HUES64 (cell line): ENCODE results near the gene PASK.

Experiments
- H3K27ac ChIP-seq: 2 replicates; pipeline ENCODE4 v1.7.0; 2013; ENCODE audit warnings: low read depth, low read length, inconsistent platforms
- H3K27me3 ChIP-seq: 2 replicates; pipeline ENCODE4 v1.6.1; 2013; ENCODE audit warnings: mild to moderate bottlenecking, low read length; ENCODE audit not compliant: insufficient read depth
- H3K36me3 ChIP-seq: 2 replicates; pipeline ENCODE4 v1.6.1; 2013; ENCODE audit warnings: mild to moderate bottlenecking, low read length; ENCODE audit not compliant: insufficient read depth
- H3K4me1 ChIP-seq: 2 replicates; pipeline ENCODE4 v1.6.1; 2013; ENCODE audit warnings: mild to moderate bottlenecking, low read length, moderate library complexity; ENCODE audit not compliant: insufficient read depth
- H3K4me3 ChIP-seq: 2 replicates; pipeline ENCODE4 v1.5.1; 2013; ENCODE audit warnings: mild to moderate bottlenecking, low read length, moderate library complexity
- H3K9ac ChIP-seq: 2 replicates; pipeline ENCODE4 v1.6.1; 2013; ENCODE audit warnings: mild to moderate bottlenecking, low read depth, low read length
- H3K9me3 ChIP-seq: 2 replicates; pipeline ENCODE4 v1.6.1; 2013; ENCODE audit warnings: low read depth, low read length; ENCODE audit not compliant: insufficient read depth
- WGBS: fragments of 150-250, 120-280 bp; methylation state at CpG from one replicate; pipeline ENCODE4 v1.1.7; 2013; ENCODE audit warnings: missing lambda C conversion rate; 5-methylcytosine and 5-hydroxymethylcytosine counted together

The PASK gene

GRCh38 chr2:241146286-241146685, 3.0 kb downstream of the PASK start:
- no peak overlapping the region for H3K4me3 ChIP-seq
- no peak overlapping the region for H3K9ac ChIP-seq
- 78% methylated on average over 3 of the region's 4 CpGs for WGBS
- H3K9me3 ChIP-seq, result no peaks in the 10 kb centered on the region
- peaks cover 10% of the 10 kb centered on the region; the same call in 1 of the 2 replicates for H3K4me1 ChIP-seq
- H3K36me3 ChIP-seq, result peaks cover 8% of the 10 kb centered on the region
- peaks cover 8% of the 10 kb centered on the region; the same call in 1 of the 2 replicates for H3K27me3 ChIP-seq
- no peak overlapping the region for H3K27ac ChIP-seq

GRCh38 chr2:241142593-241142992, 6.7 kb downstream of the PASK start:
- H3K9me3 ChIP-seq, result no peaks in the 10 kb centered on the region
- H3K4me1 ChIP-seq, result no peaks in the 10 kb centered on the region
- no peak overlapping the region for H3K27ac ChIP-seq
- H3K4me3 ChIP-seq, result no peak overlapping the region
- peaks cover 34% of the 10 kb centered on the region for H3K36me3 ChIP-seq
- no peak overlapping the region for H3K9ac ChIP-seq
- no peaks in the 10 kb centered on the region for H3K27me3 ChIP-seq
- WGBS, result 93% methylated on average over 9 of the region's 9 CpGs

- Histone ChIP-seq H3K4me3 (no peak overlapping the region), H3K9me3 (no peaks in the 10 kb centered on the region), H3K27ac (no peak overlapping the region), H3K27me3 (no peaks in the 10 kb centered on the region), H3K4me1 (no peaks in the 10 kb centered on the region), H3K36me3 (peaks cover 37% of the 10 kb centered on the region), H3K9ac (no peak overlapping the region)
- WGBS, result 96% methylated on average over 6 of the region's 6 CpGs
These were observed 7.2 kb downstream of the PASK start for GRCh38 chr2:241142063-241142462.

- WGBS, result 94% methylated on average over 14 of the region's 14 CpGs
- Histone ChIP-seq H3K27ac (no peak overlapping the region), H3K4me3 (no peak overlapping the region), H3K9me3 (no peaks in the 10 kb centered on the region), H3K4me1 (no peaks in the 10 kb centered on the region), H3K27me3 (no peaks in the 10 kb centered on the region), H3K9ac (no peak overlapping the region), H3K36me3 (peaks cover 45% of the 10 kb centered on the region)
These were observed 8.0 kb downstream of the PASK start for GRCh38 chr2:241141214-241141770.

GRCh38 chr2:241140445-241140840, 8.8 kb downstream of the PASK start:
- Histone ChIP-seq H3K4me3 (no peak overlapping the region), H3K27me3 (no peaks in the 10 kb centered on the region), H3K36me3 (peaks cover 52% of the 10 kb centered on the region), H3K9me3 (no peaks in the 10 kb centered on the region), H3K27ac (no peak overlapping the region), H3K9ac (no peak overlapping the region), H3K4me1 (no peaks in the 10 kb centered on the region)
- 95% methylated on average over 10 of the region's 10 CpGs for WGBS

- no peaks in the 10 kb centered on the region for H3K27me3 ChIP-seq
- H3K9ac ChIP-seq, result no peak overlapping the region
- no peak overlapping the region for H3K4me3 ChIP-seq
- H3K9me3 ChIP-seq, result no peaks in the 10 kb centered on the region
- no peak overlapping the region for H3K27ac ChIP-seq
- peaks cover 58% of the 10 kb centered on the region for H3K36me3 ChIP-seq
- WGBS, result 97% methylated on average over 24 of the region's 24 CpGs
- no peaks in the 10 kb centered on the region for H3K4me1 ChIP-seq
These were observed 9.5 kb downstream of the PASK start for GRCh38 chr2:241139531-241140444.

GRCh38 chr2:241138471-241138870, 10.8 kb downstream of the PASK start:
- Histone ChIP-seq H3K9ac (no peak overlapping the region), H3K9me3 (no peaks in the 10 kb centered on the region), H3K27ac (no peak overlapping the region), H3K27me3 (no peaks in the 10 kb centered on the region), H3K4me1 (no peaks in the 10 kb centered on the region), H3K4me3 (no peak overlapping the region), H3K36me3 (peaks cover 68% of the 10 kb centered on the region)
- WGBS, result 96% methylated on average over 16 of the region's 16 CpGs

- peaks cover 71% of the 10 kb centered on the region for H3K36me3 ChIP-seq
- 90% methylated on average over 24 of the region's 24 CpGs for WGBS
- H3K9me3 ChIP-seq, result no peaks in the 10 kb centered on the region
- no peak overlapping the region for H3K4me3 ChIP-seq
- H3K4me1 ChIP-seq, result no peaks in the 10 kb centered on the region
- no peaks in the 10 kb centered on the region for H3K27me3 ChIP-seq
- no peak overlapping the region for H3K9ac ChIP-seq
- H3K27ac ChIP-seq, result no peak overlapping the region
These were observed 11.7 kb downstream of the PASK start for GRCh38 chr2:241137276-241138190.

GRCh38 chr2:241136661-241137260, 12.5 kb downstream of the PASK start:
- Histone ChIP-seq H3K4me1 (no peaks in the 10 kb centered on the region), H3K27ac (no peak overlapping the region), H3K36me3 (peaks cover 71% of the 10 kb centered on the region), H3K9ac (no peak overlapping the region), H3K9me3 (no peaks in the 10 kb centered on the region), H3K4me3 (no peak overlapping the region), H3K27me3 (no peaks in the 10 kb centered on the region)
- 94% methylated on average over 25 of the region's 25 CpGs for WGBS

GRCh38 chr2:241136191-241136590, 13.1 kb downstream of the PASK start:
- Histone ChIP-seq H3K27ac (no peak overlapping the region), H3K4me3 (no peak overlapping the region), H3K9me3 (no peaks in the 10 kb centered on the region), H3K4me1 (no peaks in the 10 kb centered on the region), H3K9ac (no peak overlapping the region), H3K36me3 (peaks cover 74% of the 10 kb centered on the region), H3K27me3 (no peaks in the 10 kb centered on the region)
- 96% methylated on average over 8 of the region's 8 CpGs for WGBS
